Natural killer cell (primary cell): ENCODE results near the gene CD300C. TPM values are rescaled to one million over a fixed set of nuclear protein-coding genes. Genes with fewer than 3 reads are reported as not detected.
A peak's percentile ranks its signal among the peaks of the same experiment; 100 is the strongest.

Experiments used
- ATAC-seq, 3 donors: fragments of 150-1000 bp in 2 of 3; fragments of 200-7000 bp in 1 of 3; cut with Tn5 transposase; 1 replicate in 1 of 3; 2 replicates in 2 of 3; pipeline ENCODE4 v1.10.0; 2021; ENCODE audit warnings: mild to moderate bottlenecking in 2 of 3, moderate library complexity in 2 of 3
- DNase-seq, 2 donors: peaks; one replicate each; pipeline versions ENCODE4 v3.0.0 to v3.0.0-alpha.2; 2013 to 2021; ENCODE audit warnings: mixed read lengths in 1 of 2
- H3K27ac ChIP-seq: one replicate; pipeline ENCODE4 v1.5.1; 2013; ENCODE audit warnings: mild to moderate bottlenecking, low read length
- H3K27me3 ChIP-seq: one replicate; pipeline ENCODE4 v1.6.1; 2013; ENCODE audit warnings: low read length; ENCODE audit not compliant: control insufficient read depth, insufficient read depth
- H3K36me3 ChIP-seq: one replicate; pipeline ENCODE4 v1.6.1; 2013; ENCODE audit warnings: low read length; ENCODE audit not compliant: control insufficient read depth, insufficient read depth
- H3K4me1 ChIP-seq: one replicate; pipeline ENCODE4 v1.6.1; 2013; ENCODE audit warnings: low read length; ENCODE audit not compliant: control insufficient read depth, insufficient read depth
- H3K4me3 ChIP-seq: one replicate; pipeline ENCODE4 v1.5.1; 2013; ENCODE audit warnings: low read length
- H3K9me3 ChIP-seq: one replicate; pipeline ENCODE4 v1.6.1; 2013; ENCODE audit warnings: low read length; ENCODE audit not compliant: control insufficient read depth, insufficient read depth
- H3K27ac Mint-ChIP-seq, 2 donors: one replicate each; pipeline ENCODE4 v1.8.0; 2022; ENCODE audit warnings: mild to moderate bottlenecking in 2 of 2, mixed read lengths in 2 of 2, moderate library complexity in 1 of 2
- H3K27me3 Mint-ChIP-seq, 2 donors: one replicate each; pipeline ENCODE4 v1.8.0; 2022; ENCODE audit warnings: low read depth in 2 of 2, mixed read lengths in 2 of 2
- H3K36me3 Mint-ChIP-seq: one replicate; pipeline ENCODE4 v1.8.0; 2022; ENCODE audit warnings: mixed read lengths
- H3K4me1 Mint-ChIP-seq, 2 donors: one replicate each; pipeline ENCODE4 v1.8.0; 2022; ENCODE audit warnings: mixed read lengths in 2 of 2
- H3K4me3 Mint-ChIP-seq: one replicate; pipeline ENCODE4 v1.8.0; 2022; ENCODE audit warnings: mild to moderate bottlenecking, moderate library complexity, mixed read lengths
- H3K9me3 Mint-ChIP-seq, 2 donors: one replicate each; pipeline ENCODE4 v1.8.0; 2022; ENCODE audit warnings: mixed read lengths in 2 of 2
- CTCF ChIP-seq: fragments of 200-600 bp; IDR thresholded peaks from one replicate; pipeline ENCODE4 v1.8.0; 2022; ENCODE audit warnings: antibody characterized with exemption
- WGBS: methylation state at CpG from one replicate; pipeline ENCODE4 v1.1.7; 2013; ENCODE audit warnings: missing lambda C conversion rate; ENCODE audit not compliant: insufficient coverage; 5-methylcytosine and 5-hydroxymethylcytosine counted together
- intact Hi-C: fragments of 100-400 bp; cut with micrococcal nuclease; formaldehyde crosslinking; loops from one replicate; pipeline ENCODE4 v1.14.2; 2022
- total RNA-seq, 4 donors: library from RNA; stranded (reverse); fragments of 120-200 nt in 1 of 4; gene quantifications; one replicate each; pipeline versions ENCODE4 v1.2.3 to v1.2.4, GENCODE V29; 2013 to 2022

Gene CD300C
- total RNA-seq, 3 donors from 2014 or later (not counting 1 experiment from before 2014, with no cell fraction given): 4.3 to 7.6 (median 6.9) TPM

DNA sequence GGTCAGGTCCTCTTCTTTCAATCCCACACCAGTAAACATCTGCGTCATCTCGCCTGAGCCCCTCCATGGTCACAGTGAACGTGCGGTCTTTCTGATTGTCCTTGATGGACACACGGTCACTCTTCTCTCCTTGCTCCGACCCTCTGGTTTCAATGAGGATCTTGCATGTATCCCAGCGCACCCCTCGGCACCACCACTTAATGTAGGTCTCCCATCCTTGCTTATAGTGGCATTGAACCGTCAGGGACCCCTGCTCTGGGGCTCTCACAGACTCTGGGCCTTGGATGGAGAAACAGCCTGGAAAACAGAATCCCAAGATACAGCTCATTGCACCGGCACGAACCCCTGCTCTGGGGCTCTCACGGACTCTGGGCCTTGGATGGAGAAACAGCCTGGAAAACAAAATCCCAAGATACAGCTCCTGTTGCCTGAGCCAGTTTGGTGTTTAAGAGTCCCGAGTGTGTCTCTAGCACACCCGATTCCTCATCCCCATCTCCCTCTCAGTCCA lies 20.1 kb downstream of the CD300C start:
- intact Hi-C loops: no loop called here
- no peaks in the 10 kb centered on the region for H3K27me3 ChIP-seq
- WGBS: 90% methylated on average over 14 of the region's 14 CpGs
- Mint-ChIP-seq H3K4me1 (peaks cover 26 to 52% of the 10 kb centered on the region in 2 donors), H3K27me3 (no peaks in the 10 kb centered on the region), H3K36me3 (no peaks in the 10 kb centered on the region), H3K4me3 (no peak overlapping the region), H3K9me3 (peaks cover 0 to 2% of the 10 kb centered on the region in 2 donors), H3K27ac (peak overlapping the region in 1 of 2 donors; percentile 59)
- no peak for TF ChIP-seq CTCF
- DNase-seq (no peak), ATAC-seq (no peak)
- H3K4me1 ChIP-seq: peaks cover 32% of the 10 kb centered on the region
- peaks cover 3% of the 10 kb centered on the region for H3K36me3 ChIP-seq
- H3K9me3 ChIP-seq: peaks cover 7% of the 10 kb centered on the region
- H3K4me3 ChIP-seq: no peak overlapping the region
- no peak overlapping the region for H3K27ac ChIP-seq

- Mint-ChIP-seq H3K36me3 (no peaks in the 10 kb centered on the region), H3K9me3 (peaks cover 0 to 2% of the 10 kb centered on the region in 2 donors), H3K27me3 (no peaks in the 10 kb centered on the region), H3K4me3 (no peak overlapping the region), H3K4me1 (peaks cover 25 to 52% of the 10 kb centered on the region in 2 donors), H3K27ac (peak overlapping the region in 1 of 2 donors; percentile 59)
- intact Hi-C loops: no loop called here
- peaks cover 7% of the 10 kb centered on the region for H3K9me3 ChIP-seq
- no peaks in the 10 kb centered on the region for H3K27me3 ChIP-seq
- peaks cover 3% of the 10 kb centered on the region for H3K36me3 ChIP-seq
- WGBS: 100% methylated on average over 1 of the region's 1 CpG
- DNase-seq (no peak), ATAC-seq (no peak)
- H3K4me3 ChIP-seq: no peak overlapping the region
- TF ChIP-seq CTCF: no peak
- no peak overlapping the region for H3K27ac ChIP-seq
- H3K4me1 ChIP-seq: peaks cover 35% of the 10 kb centered on the region
Measured at GRCh38 chr17:74525465-74525725, 20.5 kb downstream of the CD300C start.

DNA sequence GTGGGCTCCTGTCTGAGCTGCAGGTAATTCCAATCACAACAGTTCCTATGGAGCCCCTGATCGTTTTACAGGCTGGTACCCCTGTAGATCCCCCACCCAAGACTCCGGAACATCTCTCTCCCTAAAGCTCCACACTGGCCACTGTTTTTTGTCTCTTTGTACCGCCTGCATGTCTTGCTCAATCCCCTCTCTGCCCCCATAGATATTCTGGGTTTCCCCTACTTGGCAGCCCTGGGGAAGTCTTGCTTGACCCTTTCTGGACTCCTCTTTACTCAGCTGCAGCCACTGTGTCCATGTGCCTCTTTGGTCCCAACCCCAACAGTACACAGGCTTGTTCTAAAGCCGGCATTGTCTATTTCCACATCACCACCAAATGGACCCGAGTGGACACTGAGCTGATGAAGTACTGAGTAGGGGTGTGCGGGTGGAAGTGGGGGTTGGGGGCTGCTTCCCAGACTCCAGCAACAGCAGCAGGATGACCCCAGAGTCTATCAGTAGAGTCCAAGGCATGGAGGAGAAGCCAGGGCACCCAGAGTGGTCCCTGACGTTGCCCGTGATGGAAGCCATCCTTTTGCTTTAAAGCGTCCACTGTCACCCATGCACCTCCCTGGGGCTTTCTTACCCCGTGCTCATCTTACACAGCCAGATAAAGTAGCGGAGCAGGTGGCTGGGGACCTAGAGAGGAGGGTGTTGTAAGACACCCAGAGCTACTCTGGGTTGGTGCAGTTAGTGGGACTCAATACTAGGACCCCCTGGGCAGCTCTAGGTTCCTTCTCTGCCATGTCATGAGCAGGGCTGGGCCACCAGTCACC lies 21.1 kb downstream of the CD300C start:
- TF ChIP-seq CTCF: no peak
- Histone ChIP-seq H3K4me1 (peaks cover 40% of the 10 kb centered on the region), H3K9me3 (peaks cover 7% of the 10 kb centered on the region), H3K27me3 (no peaks in the 10 kb centered on the region), H3K36me3 (peaks cover 3% of the 10 kb centered on the region), H3K4me3 (no peak overlapping the region), H3K27ac (no peak overlapping the region)
- no peak for DNase-seq
- intact Hi-C loops: no loop called here
- peaks cover 25 to 54% of the 10 kb centered on the region in 2 donors for H3K4me1 Mint-ChIP-seq
- 91% methylated on average over 9 of the region's 11 CpGs for WGBS
- peaks cover 0 to 2% of the 10 kb centered on the region in 2 donors for H3K9me3 Mint-ChIP-seq
- no peaks in the 10 kb centered on the region for H3K36me3 Mint-ChIP-seq
- no peaks in the 10 kb centered on the region for H3K27me3 Mint-ChIP-seq
- H3K4me3 Mint-ChIP-seq: no peak overlapping the region
- peak overlapping the region in 1 of 2 donors; percentile 65 for H3K27ac Mint-ChIP-seq
- no peak for ATAC-seq
